Activated naive CD8-positive, alpha-beta T cell (primary cell): Measurements from ENCODE around the gene LENG1.

Experiments used
- H3K27ac Mint-ChIP-seq: one replicate; pipeline ENCODE4 v1.8.0; 2021; ENCODE audit warnings: mixed read lengths
- H3K27me3 Mint-ChIP-seq: one replicate; pipeline ENCODE4 v1.8.0; 2021; ENCODE audit warnings: mixed read lengths
- H3K36me3 Mint-ChIP-seq: one replicate; pipeline ENCODE4 v1.8.0; 2021; ENCODE audit warnings: mixed read lengths
- H3K4me1 Mint-ChIP-seq: one replicate; pipeline ENCODE4 v1.8.0; 2021; ENCODE audit warnings: low read depth, mixed read lengths
- H3K4me3 Mint-ChIP-seq: one replicate; pipeline ENCODE4 v1.8.0; 2021; ENCODE audit warnings: mild to moderate bottlenecking, mixed read lengths
- H3K9me3 Mint-ChIP-seq: one replicate; pipeline ENCODE4 v1.8.0; 2021; ENCODE audit warnings: low read depth, mixed read lengths

Gene LENG1

DNA sequence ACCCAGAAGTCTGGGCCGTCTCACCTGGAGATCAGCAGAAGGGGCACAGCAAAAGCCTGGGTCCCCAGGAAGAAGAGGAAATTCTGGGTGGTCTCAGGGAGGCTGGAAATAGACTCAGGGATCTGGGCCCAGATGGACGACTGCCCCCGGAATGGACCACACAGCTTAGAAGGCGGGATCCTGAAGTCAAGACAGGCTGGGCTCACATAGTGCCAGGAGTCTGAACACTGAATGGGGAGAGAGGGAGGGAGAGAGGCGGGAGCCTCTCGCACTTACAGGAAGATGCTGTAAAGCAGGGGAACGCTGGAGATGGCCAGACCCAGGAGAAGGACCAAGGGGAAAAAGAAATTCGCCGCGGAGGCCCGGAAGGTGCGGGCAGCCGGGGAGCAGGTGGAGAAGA, 1.3 kb upstream of the LENG1 start:
- Mint-ChIP-seq H3K9me3 (no peaks in the 10 kb centered on the region), H3K4me3 (peak overlapping the region; percentile 99), H3K27ac (peak overlapping the region; percentile 99), H3K36me3 (peaks cover 2% of the 10 kb centered on the region), H3K27me3 (no peaks in the 10 kb centered on the region), H3K4me1 (peaks cover 61% of the 10 kb centered on the region)

DNA sequence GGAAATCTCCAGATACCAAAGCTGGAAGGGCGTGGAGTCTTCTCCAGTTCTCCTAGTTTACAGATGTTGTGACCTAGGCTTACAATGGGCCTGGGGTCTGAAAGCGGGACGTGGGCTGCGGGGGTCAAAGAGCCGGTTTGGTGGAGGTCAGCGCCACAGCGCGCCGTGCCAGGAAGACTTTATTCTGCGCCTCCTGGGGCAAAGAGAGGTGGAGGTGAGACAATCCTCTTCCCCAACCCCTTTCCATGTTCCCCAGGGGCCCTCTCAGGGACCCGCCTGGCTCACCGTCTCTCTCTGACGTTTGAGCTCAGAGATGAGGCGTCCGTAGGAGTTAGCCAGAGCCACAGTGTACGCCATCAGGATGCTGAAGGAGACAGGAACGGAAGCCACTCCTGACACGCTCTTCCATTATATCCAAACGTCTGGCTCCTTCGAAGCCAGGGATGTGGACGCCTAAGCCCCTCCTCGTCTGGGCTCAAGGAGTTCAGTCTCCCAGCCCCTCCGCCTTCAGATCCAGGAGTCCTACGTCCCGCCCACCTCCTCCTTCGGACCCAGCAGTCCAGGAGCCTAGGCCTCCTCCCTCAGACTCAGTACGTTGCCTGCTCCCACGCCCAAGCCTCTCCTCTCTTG, 776 bp upstream of the LENG1 start:
- Mint-ChIP-seq H3K36me3 (peaks cover 2% of the 10 kb centered on the region), H3K27ac (peak overlapping the region; percentile 99), H3K27me3 (no peaks in the 10 kb centered on the region)

DNA sequence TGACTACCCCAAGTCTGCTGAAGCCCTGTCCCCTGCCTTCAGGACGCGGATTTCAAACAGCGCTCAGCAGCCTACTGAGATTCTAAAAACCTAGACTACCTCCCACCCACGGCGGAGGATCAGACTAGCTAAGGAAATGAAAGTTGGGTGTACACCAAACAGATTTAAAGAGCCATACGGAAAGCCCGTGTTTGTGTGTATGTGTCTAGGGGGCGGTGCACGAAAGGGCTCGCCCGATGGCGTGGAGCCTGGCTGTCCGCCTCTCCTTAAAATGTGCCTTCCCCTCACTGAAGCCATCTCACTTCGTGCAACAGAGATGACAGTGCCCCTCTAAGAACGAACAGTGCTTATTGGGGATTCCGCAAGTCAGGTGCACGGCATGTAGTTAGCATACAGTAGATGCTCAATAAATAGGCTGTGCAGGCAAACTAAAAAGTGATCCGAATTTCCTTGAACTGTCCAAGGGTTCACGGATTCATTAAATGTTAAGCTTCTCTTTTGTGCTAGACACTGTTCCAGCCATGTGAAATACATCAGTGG, 639 bp downstream of the LENG1 start:
- Mint-ChIP-seq H3K4me3 (peak overlapping the region; percentile 99), H3K9me3 (no peaks in the 10 kb centered on the region), H3K36me3 (peaks cover 7% of the 10 kb centered on the region), H3K27ac (peak overlapping the region; percentile 99), H3K4me1 (peaks cover 68% of the 10 kb centered on the region), H3K27me3 (no peaks in the 10 kb centered on the region)

More for the DNA sequence above, 776 bp upstream of the LENG1 start:
- Mint-ChIP-seq H3K4me3 (peak overlapping the region; percentile 99), H3K9me3 (no peaks in the 10 kb centered on the region), H3K4me1 (peaks cover 63% of the 10 kb centered on the region)

- Mint-ChIP-seq H3K27me3 (no peaks in the 10 kb centered on the region), H3K9me3 (no peaks in the 10 kb centered on the region), H3K4me3 (peak overlapping the region; percentile 73), H3K4me1 (peaks cover 63% of the 10 kb centered on the region), H3K27ac (peak overlapping the region; percentile 50), H3K36me3 (peaks cover 7% of the 10 kb centered on the region)
These were observed 2.6 kb downstream of the LENG1 start for GRCh38 chr19:54156953-54157352.

- H3K4me1 Mint-ChIP-seq, result peaks cover 64% of the 10 kb centered on the region
- H3K36me3 Mint-ChIP-seq, result peaks cover 7% of the 10 kb centered on the region
- H3K9me3 Mint-ChIP-seq, result no peaks in the 10 kb centered on the region
- H3K27me3 Mint-ChIP-seq, result no peaks in the 10 kb centered on the region
- no peak overlapping the region for H3K4me3 Mint-ChIP-seq
- H3K27ac Mint-ChIP-seq, result no peak overlapping the region
These were observed 3.0 kb downstream of the LENG1 start for GRCh38 chr19:54156490-54156889.

DNA sequence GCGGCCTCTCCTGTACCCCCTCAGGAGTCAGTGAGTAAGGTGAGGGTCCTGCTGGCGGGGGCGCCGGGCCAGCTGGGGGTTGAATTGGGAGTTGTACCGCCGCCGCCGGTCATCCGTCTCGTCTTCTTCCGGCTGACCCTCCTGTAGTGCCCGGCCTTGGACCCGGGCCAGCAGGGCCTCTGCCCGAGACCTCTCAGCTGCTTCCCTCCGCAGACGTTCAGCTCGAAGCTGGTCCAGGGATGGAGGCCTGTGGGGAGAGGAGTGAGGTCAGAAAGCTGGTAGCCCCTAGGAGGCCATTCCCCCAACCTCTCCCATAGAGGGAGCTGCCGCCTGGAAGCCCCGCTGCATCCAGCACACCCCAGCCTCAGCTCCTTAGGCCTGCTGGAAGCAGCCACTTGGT, 3.8 kb downstream of the LENG1 start:
- Mint-ChIP-seq H3K4me3 (no peak overlapping the region), H3K36me3 (peaks cover 7% of the 10 kb centered on the region), H3K4me1 (peaks cover 58% of the 10 kb centered on the region), H3K9me3 (no peaks in the 10 kb centered on the region), H3K27me3 (no peaks in the 10 kb centered on the region), H3K27ac (peak overlapping the region; percentile 50)

DNA sequence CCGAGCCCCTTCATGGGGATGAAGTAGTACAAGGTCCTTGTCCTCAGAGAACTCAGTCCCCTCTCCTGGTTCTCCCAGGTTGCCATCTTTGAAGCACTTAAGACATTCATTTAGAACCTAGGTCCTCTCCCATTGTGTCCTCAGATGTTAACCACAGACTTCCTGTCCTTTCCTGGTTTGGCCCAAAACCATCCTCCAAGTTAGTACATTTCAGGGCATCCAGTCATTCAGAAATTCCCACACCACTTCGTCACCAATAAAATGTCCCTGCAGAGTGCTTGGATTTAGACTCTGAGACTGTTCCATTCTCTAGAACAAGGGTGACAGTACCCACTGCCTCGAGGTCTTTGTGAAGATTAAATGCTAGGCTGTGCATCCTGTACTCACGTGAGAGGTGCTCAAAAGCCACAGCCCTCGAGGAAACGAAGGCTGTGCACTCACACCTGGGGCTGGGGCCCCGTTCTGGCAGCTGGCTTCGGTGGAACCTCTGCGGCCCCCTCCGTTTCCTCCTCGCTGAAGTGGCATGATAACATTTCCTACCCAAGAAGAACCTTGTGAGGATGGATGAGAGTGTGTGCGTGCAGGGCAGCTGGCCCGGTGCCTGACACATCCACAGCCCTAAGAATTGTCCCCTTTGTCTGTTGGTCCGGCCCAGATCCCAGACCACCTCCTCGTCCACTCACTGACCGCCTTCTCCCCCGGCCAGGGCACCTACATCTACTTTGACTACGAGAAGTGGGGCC, 4.7 kb downstream of the LENG1 start:
- H3K4me3 Mint-ChIP-seq, result peak overlapping the region; percentile 33
- H3K27ac Mint-ChIP-seq, result peak overlapping the region; percentile 82
- H3K27me3 Mint-ChIP-seq, result no peaks in the 10 kb centered on the region
- peaks cover 54% of the 10 kb centered on the region for H3K4me1 Mint-ChIP-seq
- H3K36me3 Mint-ChIP-seq, result peaks cover 7% of the 10 kb centered on the region
- no peaks in the 10 kb centered on the region for H3K9me3 Mint-ChIP-seq

DNA sequence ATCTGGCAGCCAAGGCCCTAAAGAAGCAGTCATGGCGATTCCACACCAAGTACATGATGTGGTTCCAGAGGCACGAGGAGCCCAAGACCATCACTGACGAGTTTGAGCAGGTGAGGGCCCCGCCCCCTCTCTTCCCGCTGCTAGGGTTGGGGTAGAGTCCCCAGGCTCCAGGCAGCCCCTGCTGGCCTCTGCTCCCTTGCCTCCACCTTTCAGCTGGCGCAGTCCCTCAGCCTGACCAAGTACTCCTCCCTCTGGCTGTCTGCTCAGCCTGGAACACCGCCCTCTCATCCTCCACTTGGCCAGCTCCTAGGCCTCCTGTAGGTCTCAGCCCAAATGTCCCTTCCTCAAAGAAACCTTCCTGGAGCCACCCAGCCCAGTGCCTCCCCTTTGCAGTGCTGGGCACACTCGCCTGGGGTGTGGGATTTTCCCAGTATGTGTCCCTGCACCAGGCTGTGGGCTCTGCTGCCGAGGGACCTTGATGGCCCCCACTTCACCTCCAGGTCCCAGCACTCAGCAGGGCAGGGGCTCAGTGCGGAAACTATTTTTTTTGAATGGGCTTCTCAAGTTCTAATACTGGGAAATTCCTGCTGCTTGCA, 5.7 kb downstream of the LENG1 start:
- Mint-ChIP-seq H3K9me3 (no peaks in the 10 kb centered on the region), H3K4me3 (peak overlapping the region; percentile 33), H3K27ac (peak overlapping the region; percentile 82), H3K27me3 (no peaks in the 10 kb centered on the region), H3K4me1 (peaks cover 47% of the 10 kb centered on the region), H3K36me3 (peaks cover 7% of the 10 kb centered on the region)

DNA sequence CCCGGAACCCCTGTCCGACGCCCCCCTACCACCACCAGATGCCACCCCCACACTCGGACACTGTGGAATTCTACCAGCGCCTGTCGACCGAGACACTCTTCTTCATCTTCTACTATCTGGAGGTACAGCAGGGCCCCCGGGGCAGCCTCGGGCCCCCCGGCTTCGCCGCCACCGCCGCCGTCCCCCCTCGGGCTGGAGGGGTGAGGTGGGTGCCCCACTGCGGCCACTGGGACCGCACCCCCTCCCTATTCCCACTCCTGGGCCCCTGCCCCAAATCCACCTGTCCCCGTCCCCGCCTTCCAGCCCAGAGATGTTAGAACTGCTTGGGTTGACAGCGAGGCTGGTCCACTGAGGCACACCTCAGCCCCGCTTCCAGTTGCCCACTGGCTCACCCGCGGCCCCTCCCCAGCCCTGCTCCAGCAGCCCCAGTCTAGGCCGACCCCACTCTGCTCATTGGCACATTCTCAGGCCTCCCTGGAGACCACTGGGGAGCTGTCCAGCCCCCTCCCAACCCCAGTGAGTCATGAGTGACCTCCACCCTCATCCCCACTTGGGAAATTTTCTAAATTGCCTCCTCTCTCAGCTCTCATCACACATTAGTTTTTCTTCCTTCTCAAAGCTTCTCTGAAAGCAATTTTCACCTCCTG, 6.5 kb downstream of the LENG1 start:
- Mint-ChIP-seq H3K4me3 (no peak overlapping the region), H3K27me3 (no peaks in the 10 kb centered on the region), H3K9me3 (no peaks in the 10 kb centered on the region), H3K36me3 (peaks cover 7% of the 10 kb centered on the region), H3K4me1 (peaks cover 39% of the 10 kb centered on the region), H3K27ac (peak overlapping the region; percentile 47)

DNA sequence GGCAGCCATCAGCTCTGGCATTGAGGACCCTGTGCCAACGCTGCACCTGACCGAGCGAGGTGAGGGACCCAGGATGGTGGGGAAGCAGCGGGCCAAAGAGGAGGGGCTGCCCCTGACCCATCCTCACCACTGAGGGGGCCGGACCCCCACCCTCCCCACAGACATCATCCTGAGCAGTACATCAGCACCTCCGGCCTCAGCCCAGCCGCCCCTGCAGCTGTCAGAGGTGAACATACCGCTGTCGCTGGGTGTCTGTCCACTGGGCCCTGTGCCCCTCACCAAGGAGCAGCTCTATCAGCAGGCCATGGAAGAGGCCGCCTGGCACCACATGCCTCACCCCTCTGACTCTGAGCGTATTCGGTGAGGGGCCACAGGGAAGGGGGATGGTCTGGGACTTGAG, 7.3 kb downstream of the LENG1 start:
- Mint-ChIP-seq H3K9me3 (no peaks in the 10 kb centered on the region), H3K36me3 (peaks cover 7% of the 10 kb centered on the region), H3K4me1 (peaks cover 38% of the 10 kb centered on the region), H3K4me3 (no peak overlapping the region), H3K27me3 (no peaks in the 10 kb centered on the region), H3K27ac (no peak overlapping the region)

DNA sequence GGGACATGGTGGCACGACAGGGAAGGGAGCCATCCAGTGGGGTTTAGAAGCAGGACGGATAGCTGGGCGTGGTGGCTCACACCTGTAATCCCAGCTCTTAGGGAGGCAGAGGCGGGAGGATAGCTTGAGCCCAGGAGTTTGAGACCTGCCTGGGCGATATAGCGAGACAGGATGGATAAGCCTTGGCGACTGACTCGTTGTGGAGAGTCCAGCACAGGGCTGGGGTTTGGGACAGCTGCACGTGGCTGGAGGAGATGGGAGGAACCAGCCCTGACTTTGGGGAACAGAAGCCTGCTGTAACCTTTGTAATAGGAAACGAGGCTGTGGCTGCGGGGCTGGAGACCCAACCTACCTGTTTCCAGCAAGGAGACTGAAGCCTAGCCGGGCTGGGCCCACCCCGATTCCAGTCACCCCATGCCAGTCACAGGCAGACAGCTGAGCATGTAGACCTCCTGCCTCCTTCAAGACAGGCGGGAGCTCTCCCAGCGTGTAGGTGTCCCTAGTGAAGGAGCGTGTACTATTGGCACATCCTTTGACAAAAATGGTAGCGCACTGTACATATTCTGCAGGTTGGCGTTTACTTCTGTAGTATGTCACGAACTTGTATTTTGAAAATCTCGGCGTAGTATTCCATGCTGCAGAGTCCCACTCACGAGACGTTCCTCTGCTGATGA, 8.0 kb downstream of the LENG1 start:
- Mint-ChIP-seq H3K27ac (peak overlapping the region; percentile 75), H3K36me3 (peaks cover 9% of the 10 kb centered on the region), H3K9me3 (no peaks in the 10 kb centered on the region), H3K4me1 (peaks cover 32% of the 10 kb centered on the region), H3K4me3 (no peak overlapping the region), H3K27me3 (no peaks in the 10 kb centered on the region)

- Mint-ChIP-seq H3K4me1 (peaks cover 18% of the 10 kb centered on the region), H3K36me3 (peaks cover 3% of the 10 kb centered on the region), H3K27me3 (no peaks in the 10 kb centered on the region), H3K4me3 (no peak overlapping the region), H3K9me3 (no peaks in the 10 kb centered on the region), H3K27ac (no peak overlapping the region)
These were observed 10.3 kb downstream of the LENG1 start for GRCh38 chr19:54149021-54149812.

DNA sequence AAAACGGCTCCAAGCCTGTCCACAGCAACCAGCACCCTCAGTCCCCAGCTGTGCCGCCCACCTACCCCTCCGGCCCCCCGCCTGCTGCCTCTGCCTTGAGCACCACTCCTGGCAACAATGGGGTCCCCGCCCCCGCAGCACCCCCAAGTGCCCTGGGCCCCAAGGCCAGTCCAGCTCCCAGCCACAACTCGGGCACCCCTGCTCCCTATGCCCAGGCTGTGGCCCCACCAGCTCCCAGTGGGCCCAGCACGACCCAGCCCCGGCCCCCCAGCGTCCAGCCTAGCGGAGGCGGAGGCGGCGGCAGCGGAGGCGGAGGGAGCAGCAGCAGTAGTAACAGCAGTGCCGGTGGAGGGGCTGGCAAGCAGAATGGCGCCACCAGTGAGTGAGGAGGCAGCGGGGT, 11.4 kb downstream of the LENG1 start:
- peaks cover 3% of the 10 kb centered on the region for H3K36me3 Mint-ChIP-seq
- no peak overlapping the region for H3K4me3 Mint-ChIP-seq
- peaks cover 11% of the 10 kb centered on the region for H3K4me1 Mint-ChIP-seq

DNA sequence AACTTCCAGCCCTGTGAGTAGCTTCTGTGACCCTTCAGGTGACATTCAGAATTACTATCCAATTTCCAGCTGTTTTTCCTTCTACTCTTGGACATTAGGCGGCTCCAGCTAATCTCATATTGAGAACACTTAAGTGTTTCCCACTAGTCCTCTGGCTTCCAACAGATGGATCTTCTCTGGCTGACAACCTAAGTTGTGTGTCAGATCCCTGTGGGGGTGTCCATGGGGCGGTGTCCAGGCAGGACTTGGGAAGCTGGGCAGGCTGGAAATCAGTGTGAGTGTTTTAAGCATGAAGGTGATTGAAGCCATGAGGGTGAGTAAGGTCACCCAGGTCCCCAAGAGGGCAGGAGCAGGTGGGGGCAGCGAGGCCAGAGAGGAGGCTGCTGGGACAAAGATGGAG, 11.8 kb downstream of the LENG1 start:
- H3K4me3 Mint-ChIP-seq, result no peak overlapping the region
- H3K27me3 Mint-ChIP-seq, result no peaks in the 10 kb centered on the region
- peaks cover 3% of the 10 kb centered on the region for H3K36me3 Mint-ChIP-seq
- no peak overlapping the region for H3K27ac Mint-ChIP-seq
- peaks cover 10% of the 10 kb centered on the region for H3K4me1 Mint-ChIP-seq
- no peaks in the 10 kb centered on the region for H3K9me3 Mint-ChIP-seq

More for the DNA sequence above, 11.4 kb downstream of the LENG1 start:
- Mint-ChIP-seq H3K27me3 (no peaks in the 10 kb centered on the region), H3K27ac (no peak overlapping the region), H3K9me3 (no peaks in the 10 kb centered on the region)
